Omental fat pad (tissue), 4 donors: ENCODE measurements around the gene CELF4. TPM values are rescaled to one million over a fixed set of nuclear protein-coding genes. Genes with fewer than 3 reads are reported as not detected.

ENCODE experiments used
- ATAC-seq: fragments of 150-250 bp; one replicate; pipeline ENCODE4 v1.9.1; 2016; ENCODE audit warnings: mild to moderate bottlenecking, moderate library complexity; ENCODE audit not compliant: low FRiP score
- DNase-seq: peaks from one replicate; pipeline ENCODE4 v3.0.0-alpha.2; 2019; ENCODE audit warnings: low spot score
- CTCF ChIP-seq, 3 donors: fragments of 450-650 bp; IDR thresholded peaks; one replicate each; pipeline ENCODE4 v1.5.1; 2016 to 2017; ENCODE audit warnings: antibody characterized with exemption in 3 of 3, mild to moderate bottlenecking in 3 of 3, moderate library complexity in 2 of 3
- total RNA-seq, 4 donors: library from RNA; depleted of rRNA; stranded (reverse); fragments of >200 nt; gene quantifications; one replicate each; pipeline ENCODE4 v1.1.0, GENCODE V29; 2016

CELF4 gene
- total RNA-seq, 4 donors from 2014 or later, result 0.37 to 0.47 TPM; not detected in 2

- DNase-seq (no peak), ATAC-seq (no peak)
- TF ChIP-seq CTCF (IDR thresholded peaks at IDR 0.05), result no peak
Measured at GRCh38 chr18:37450434-37451132, 115.0 kb downstream of the CELF4 start.

GRCh38 chr18:37449618-37450017 is 116.0 kb downstream of the CELF4 start:
- DNase-seq (no peak), ATAC-seq (no peak)
- no peak for TF ChIP-seq CTCF (IDR thresholded peaks at IDR 0.05)

- no peak for ATAC-seq
- no peak for DNase-seq
Measured at GRCh38 chr18:37448946-37449345, 116.7 kb downstream of the CELF4 start.

GRCh38 chr18:37447962-37448888 is 117.4 kb downstream of the CELF4 start:
- ATAC-seq (no peak), DNase-seq (no peak)
- no peak for TF ChIP-seq CTCF (IDR thresholded peaks at IDR 0.05)

More at GRCh38 chr18:37448946-37449345, 116.7 kb downstream of the CELF4 start:
- no peak for TF ChIP-seq CTCF (IDR thresholded peaks at IDR 0.05)

GRCh38 chr18:37445836-37446235 is 119.8 kb downstream of the CELF4 start:
- ATAC-seq (no peak), DNase-seq (no peak)
- no peak for TF ChIP-seq CTCF (IDR thresholded peaks at IDR 0.05)

- DNase-seq, result no peak
Measured at GRCh38 chr18:37445368-37445767, 120.2 kb downstream of the CELF4 start.

More at GRCh38 chr18:37445368-37445767, 120.2 kb downstream of the CELF4 start:
- ATAC-seq, result no peak
- TF ChIP-seq CTCF (IDR thresholded peaks at IDR 0.05), result no peak
